ENCODE results near the gene PLK1. TPM values are rescaled to one million over a fixed set of nuclear protein-coding genes. Genes with fewer than 3 reads are reported as not detected.

Gene PLK1
- total and polyA plus RNA-seq, 2 experiments from 2014 or later: 5.0 to 13.6 TPM

DNA sequence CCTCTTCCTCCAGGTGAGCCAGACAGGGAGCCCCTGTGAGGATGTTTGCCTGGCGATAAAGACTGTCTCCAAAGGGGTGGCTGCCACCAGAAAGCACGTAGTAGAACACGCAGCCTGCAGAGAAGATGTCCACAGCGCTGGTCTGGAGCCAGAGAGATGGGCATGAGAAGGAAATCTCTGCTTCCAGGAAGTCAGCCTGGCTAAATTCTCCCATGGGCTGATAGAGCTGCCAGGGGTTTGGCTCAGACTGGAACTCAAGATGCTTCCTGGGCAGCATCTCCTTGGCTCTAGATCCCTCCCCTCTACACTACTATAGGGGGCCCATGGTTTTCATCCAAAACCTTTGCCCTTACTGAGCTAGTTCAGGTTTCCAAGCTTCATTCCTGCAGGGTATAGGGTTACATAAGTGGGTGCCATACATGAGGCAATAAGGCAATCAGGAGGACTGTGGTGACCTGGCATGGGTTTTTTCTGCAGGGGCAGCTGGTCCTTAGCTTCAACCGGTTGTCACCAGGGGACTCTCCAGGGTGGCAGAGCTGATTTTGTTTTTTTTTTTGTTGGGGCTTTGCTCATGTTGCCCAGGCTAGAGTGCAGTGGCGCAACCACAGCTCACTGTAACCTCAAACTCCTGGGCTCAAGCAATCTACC lies 13.6 kb downstream of the PLK1 start:
- no peaks in the 10 kb centered on the region for H4K20me1 ChIP-seq (ENCODE audit: insufficient read depth, poor library complexity, severe bottlenecking)
- 99% methylated on average over 6 of the region's 6 CpGs for WGBS (ENCODE audit: low lambda C conversion rate, missing lambda C conversion rate)
- H2AFZ ChIP-seq: no peak overlapping the region
- no peak overlapping the region for H3K4me3 ChIP-seq
- TF ChIP-seq, protein P1, sequence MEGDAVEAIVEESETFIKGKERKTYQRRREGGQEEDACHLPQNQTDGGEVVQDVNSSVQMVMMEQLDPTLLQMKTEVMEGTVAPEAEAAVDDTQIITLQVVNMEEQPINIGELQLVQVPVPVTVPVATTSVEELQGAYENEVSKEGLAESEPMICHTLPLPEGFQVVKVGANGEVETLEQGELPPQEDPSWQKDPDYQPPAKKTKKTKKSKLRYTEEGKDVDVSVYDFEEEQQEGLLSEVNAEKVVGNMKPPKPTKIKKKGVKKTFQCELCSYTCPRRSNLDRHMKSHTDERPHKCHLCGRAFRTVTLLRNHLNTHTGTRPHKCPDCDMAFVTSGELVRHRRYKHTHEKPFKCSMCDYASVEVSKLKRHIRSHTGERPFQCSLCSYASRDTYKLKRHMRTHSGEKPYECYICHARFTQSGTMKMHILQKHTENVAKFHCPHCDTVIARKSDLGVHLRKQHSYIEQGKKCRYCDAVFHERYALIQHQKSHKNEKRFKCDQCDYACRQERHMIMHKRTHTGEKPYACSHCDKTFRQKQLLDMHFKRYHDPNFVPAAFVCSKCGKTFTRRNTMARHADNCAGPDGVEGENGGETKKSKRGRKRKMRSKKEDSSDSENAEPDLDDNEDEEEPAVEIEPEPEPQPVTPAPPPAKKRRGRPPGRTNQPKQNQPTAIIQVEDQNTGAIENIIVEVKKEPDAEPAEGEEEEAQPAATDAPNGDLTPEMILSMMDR (IDR thresholded peaks at IDR 0.05; ENCODE audit: poor library complexity): no peak
- TF ChIP-seq EZH2phosphoT487 (IDR thresholded peaks at IDR 0.05; ENCODE audit: low read depth, severe bottlenecking, unreplicated experiment) (no peak), EZH2 (IDR thresholded peaks at IDR 0.05; ENCODE audit: borderline replicate concordance) (no peak)
- H3K4me1 ChIP-seq (ENCODE audit: insufficient read depth): no peaks in the 10 kb centered on the region
- no peak for DNase-seq (ENCODE audit: low spot score)
- H3K36me3 ChIP-seq (replicated peaks; ENCODE audit: insufficient read depth, low read depth): no peaks in the 10 kb centered on the region
- no peaks in the 10 kb centered on the region for H3K9me2 ChIP-seq (replicated peaks; ENCODE audit: insufficient read depth)
- H3K79me2 ChIP-seq: no peaks in the 10 kb centered on the region
- H3K27ac ChIP-seq: no peak overlapping the region
- no peaks in the 10 kb centered on the region for H3K9me3 ChIP-seq (ENCODE audit: low read depth)
- no peak overlapping the region for H3K4me2 ChIP-seq
- no peaks in the 10 kb centered on the region for H3K27me3 ChIP-seq

DNA sequence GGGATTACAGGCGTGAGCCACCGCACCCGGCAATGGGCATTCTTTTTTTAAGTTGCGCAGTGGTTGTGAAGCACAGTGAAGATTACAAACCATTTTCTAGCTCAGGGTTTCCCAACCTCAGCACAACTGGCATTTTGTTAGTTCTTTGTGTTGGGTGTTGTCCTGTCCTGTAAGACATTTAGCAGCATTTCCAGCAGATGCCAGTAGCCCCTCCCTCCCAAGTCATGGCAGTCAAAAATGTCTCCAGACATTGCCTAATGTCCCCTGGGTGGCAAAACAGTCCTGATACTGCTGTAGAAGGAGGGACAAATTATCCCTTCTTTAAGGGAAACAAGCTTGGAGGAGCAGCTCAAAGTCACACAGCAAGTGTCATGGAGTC lies 15.6 kb downstream of the PLK1 start:
- 94% methylated on average over 4 of the region's 4 CpGs for WGBS (ENCODE audit: low lambda C conversion rate, missing lambda C conversion rate)
- Histone ChIP-seq H3K79me2 (no peaks in the 10 kb centered on the region), H3K4me1 (ENCODE audit: insufficient read depth) (no peaks in the 10 kb centered on the region), H4K20me1 (ENCODE audit: insufficient read depth, poor library complexity, severe bottlenecking) (no peaks in the 10 kb centered on the region), H3K27me3 (no peaks in the 10 kb centered on the region), H3K9me2 (replicated peaks; ENCODE audit: insufficient read depth) (no peaks in the 10 kb centered on the region), H3K4me3 (no peak overlapping the region), H3K36me3 (replicated peaks; ENCODE audit: insufficient read depth, low read depth) (no peaks in the 10 kb centered on the region), H3K27ac (no peak overlapping the region), H2AFZ (peak overlapping the region; percentile 29), H3K4me2 (peak overlapping the region; percentile 75), H3K9me3 (ENCODE audit: low read depth) (no peaks in the 10 kb centered on the region)
- TF ChIP-seq EZH2 (IDR thresholded peaks at IDR 0.05; ENCODE audit: borderline replicate concordance) (no peak), EZH2phosphoT487 (IDR thresholded peaks at IDR 0.05; ENCODE audit: low read depth, severe bottlenecking, unreplicated experiment) (no peak)
- TF ChIP-seq, protein P1 (IDR thresholded peaks at IDR 0.05; ENCODE audit: poor library complexity): no peak
- no peak for DNase-seq (ENCODE audit: low spot score)

DNA sequence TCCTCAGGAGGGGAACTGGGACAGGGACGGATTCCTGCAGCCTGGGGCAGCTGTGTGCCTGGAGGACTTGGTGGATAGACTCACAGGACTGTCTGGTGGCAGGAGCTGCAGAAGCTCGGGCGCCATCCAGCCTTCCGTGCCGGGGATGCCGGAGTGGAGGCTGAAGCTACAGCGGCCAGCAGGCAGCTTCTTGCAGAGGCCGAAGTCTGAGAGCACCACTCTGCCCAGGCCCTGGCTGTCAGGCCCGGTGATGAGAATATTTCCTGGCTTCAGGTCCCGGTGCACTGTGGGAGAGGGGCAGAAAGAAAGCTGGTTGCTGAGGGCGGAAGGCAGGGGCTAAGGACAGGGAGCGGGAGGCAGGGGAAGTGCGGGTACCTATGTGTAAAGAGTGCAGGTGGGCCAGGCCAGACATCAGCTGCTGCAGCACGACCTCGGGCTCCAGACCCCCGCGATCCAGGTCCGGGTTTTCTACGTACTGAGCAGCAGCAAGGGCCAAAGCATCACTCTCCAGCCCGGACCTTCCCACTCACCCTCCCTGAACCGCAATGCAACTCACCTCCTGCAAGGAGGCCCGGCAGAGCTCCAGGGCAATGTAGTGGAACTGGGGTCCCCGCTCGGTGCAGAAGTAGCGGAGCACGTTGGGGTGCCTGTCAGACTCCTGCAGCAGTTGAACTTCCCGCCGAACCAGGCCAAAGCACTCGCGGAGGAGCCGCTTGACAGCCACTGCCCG lies 16.1 kb downstream of the PLK1 start:
- no peaks in the 10 kb centered on the region for H3K9me2 ChIP-seq (replicated peaks; ENCODE audit: insufficient read depth)
- 19% methylated on average over 31 of the region's 32 CpGs for WGBS (ENCODE audit: low lambda C conversion rate, missing lambda C conversion rate)
- no peaks in the 10 kb centered on the region for H3K4me1 ChIP-seq (ENCODE audit: insufficient read depth)
- H3K4me3 ChIP-seq: no peak overlapping the region
- peak overlapping the region; percentile 29 for H2AFZ ChIP-seq
- no peak overlapping the region for H3K27ac ChIP-seq
- no peaks in the 10 kb centered on the region for H3K79me2 ChIP-seq
- no peak for TF ChIP-seq EZH2phosphoT487 (IDR thresholded peaks at IDR 0.05; ENCODE audit: low read depth, severe bottlenecking, unreplicated experiment)
- TF ChIP-seq, protein P1 (IDR thresholded peaks at IDR 0.05; ENCODE audit: poor library complexity): no peak
- no peak for TF ChIP-seq EZH2 (IDR thresholded peaks at IDR 0.05; ENCODE audit: borderline replicate concordance)
- no peaks in the 10 kb centered on the region for H3K36me3 ChIP-seq (replicated peaks; ENCODE audit: insufficient read depth, low read depth)
- H3K4me2 ChIP-seq: peak overlapping the region; percentile 75
- H3K27me3 ChIP-seq: no peaks in the 10 kb centered on the region
- H3K9me3 ChIP-seq (ENCODE audit: low read depth): no peaks in the 10 kb centered on the region
- DNase-seq (ENCODE audit: low spot score): peak; percentile 46
- no peaks in the 10 kb centered on the region for H4K20me1 ChIP-seq (ENCODE audit: insufficient read depth, poor library complexity, severe bottlenecking)

Data from hepatocyte (in vitro differentiated cells).